ENCODE data around the gene PHC1.
"Not testable (repeated sequence)": the region's sequence is repeated elsewhere in the genome, so short reads cannot be mapped to it uniquely, and the experiment has no call there.

PHC1 gene

GRCh38 chr12:8894986-8895385 lies 19.3 kb upstream of the PHC1 start:
- TF ChIP-seq, protein P1, sequence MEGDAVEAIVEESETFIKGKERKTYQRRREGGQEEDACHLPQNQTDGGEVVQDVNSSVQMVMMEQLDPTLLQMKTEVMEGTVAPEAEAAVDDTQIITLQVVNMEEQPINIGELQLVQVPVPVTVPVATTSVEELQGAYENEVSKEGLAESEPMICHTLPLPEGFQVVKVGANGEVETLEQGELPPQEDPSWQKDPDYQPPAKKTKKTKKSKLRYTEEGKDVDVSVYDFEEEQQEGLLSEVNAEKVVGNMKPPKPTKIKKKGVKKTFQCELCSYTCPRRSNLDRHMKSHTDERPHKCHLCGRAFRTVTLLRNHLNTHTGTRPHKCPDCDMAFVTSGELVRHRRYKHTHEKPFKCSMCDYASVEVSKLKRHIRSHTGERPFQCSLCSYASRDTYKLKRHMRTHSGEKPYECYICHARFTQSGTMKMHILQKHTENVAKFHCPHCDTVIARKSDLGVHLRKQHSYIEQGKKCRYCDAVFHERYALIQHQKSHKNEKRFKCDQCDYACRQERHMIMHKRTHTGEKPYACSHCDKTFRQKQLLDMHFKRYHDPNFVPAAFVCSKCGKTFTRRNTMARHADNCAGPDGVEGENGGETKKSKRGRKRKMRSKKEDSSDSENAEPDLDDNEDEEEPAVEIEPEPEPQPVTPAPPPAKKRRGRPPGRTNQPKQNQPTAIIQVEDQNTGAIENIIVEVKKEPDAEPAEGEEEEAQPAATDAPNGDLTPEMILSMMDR (IDR thresholded peaks at IDR 0.05; ENCODE audit: control extremely low read depth, extremely low read depth, low read depth, missing control alignments): no peak
- DNase-seq (ENCODE audit: extremely low spot score): no peak
- ChIA-PET POLR2A (no interaction called here), CTCF (interaction anchor here (1.1 to 1.8 kb wide), 5 partner anchors 12 to 351 kb away, joined by 3 to 8 read pairs (median 3); no protein-coding TSS in a partner anchor)

DNA sequence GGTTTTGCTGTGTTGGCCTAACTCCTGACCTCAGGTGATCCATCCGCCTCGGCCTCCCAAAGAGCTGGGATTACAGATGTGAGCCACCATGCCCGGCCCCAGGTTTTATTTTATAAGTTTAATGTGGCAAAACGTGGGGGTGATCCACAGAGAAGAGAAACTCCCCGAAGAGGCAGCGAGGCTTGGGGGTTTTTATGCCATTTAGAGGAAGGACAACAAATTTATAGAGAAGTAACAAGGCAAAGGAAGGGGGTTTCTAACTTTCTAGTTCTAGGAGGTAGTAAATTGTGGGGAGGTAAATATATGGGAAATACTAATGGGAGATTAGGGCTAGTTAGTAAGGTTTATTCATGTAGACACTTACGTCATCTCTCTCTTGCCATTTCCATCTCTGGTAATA lies 17.2 kb upstream of the PHC1 start:
- ChIA-PET CTCF (interaction anchor here (1.1 to 1.6 kb wide), 2 partner anchors 15 to 142 kb away, joined by 3 read pairs; no protein-coding TSS in a partner anchor), POLR2A (no interaction called here)
- TF ChIP-seq, protein P1 (IDR thresholded peaks at IDR 0.05; ENCODE audit: control extremely low read depth, extremely low read depth, low read depth, missing control alignments): no peak
- DNase-seq (ENCODE audit: extremely low spot score): no peak

GRCh38 chr12:8899830-8900229 lies 14.5 kb upstream of the PHC1 start:
- TF ChIP-seq, protein P1 (IDR thresholded peaks at IDR 0.05; ENCODE audit: control extremely low read depth, extremely low read depth, low read depth, missing control alignments): no peak
- ChIA-PET CTCF (interaction anchor here (0.9 to 1.0 kb wide), 2 partner anchors 10 to 31 kb away, joined by 3 to 7 read pairs; no protein-coding TSS in a partner anchor), POLR2A (no interaction called here)
- no peak for DNase-seq (ENCODE audit: extremely low spot score)

- POLR2A ChIA-PET; CTCF ChIA-PET; DNase-seq (ENCODE audit: extremely low spot score): not testable (repeated sequence)
Measured at GRCh38 chr12:8902703-8903102, 11.6 kb upstream of the PHC1 start.

GRCh38 chr12:8903646-8904045 lies 10.7 kb upstream of the PHC1 start:
- ChIA-PET POLR2A (no interaction called here), CTCF (interaction anchor here (2.8 kb wide), 1 partner anchor 13 kb away, joined by 23 read pairs; no protein-coding TSS in a partner anchor)
- DNase-seq (ENCODE audit: extremely low spot score): no peak
- TF ChIP-seq, protein P1 (IDR thresholded peaks at IDR 0.05; ENCODE audit: control extremely low read depth, extremely low read depth, low read depth, missing control alignments): no peak

DNA sequence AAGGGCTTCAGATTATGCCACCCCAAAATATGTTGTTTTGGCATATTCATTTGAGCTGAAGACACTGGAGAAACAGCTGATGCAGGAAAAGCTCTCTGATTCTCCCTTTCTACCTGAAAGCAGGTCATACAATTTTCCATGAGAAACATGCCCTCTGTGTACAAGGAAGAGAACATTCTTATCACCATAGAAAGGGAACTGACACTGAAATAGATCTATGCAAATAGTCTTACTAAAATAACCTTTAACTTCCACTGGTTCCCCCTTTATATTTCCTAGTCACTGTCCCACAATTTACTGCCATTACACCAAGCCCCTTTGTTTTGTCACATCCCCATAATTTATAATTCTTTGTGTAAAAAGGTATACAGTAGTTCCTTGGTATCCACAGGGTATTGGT lies 9.6 kb upstream of the PHC1 start:
- DNase-seq (ENCODE audit: extremely low spot score): no peak
- POLR2A ChIA-PET: no interaction called here
- TF ChIP-seq, protein P1 (IDR thresholded peaks at IDR 0.05; ENCODE audit: control extremely low read depth, extremely low read depth, low read depth, missing control alignments): no peak
- CTCF ChIA-PET: interaction anchor here (2.8 kb wide), 1 partner anchor 14 kb away, joined by 23 read pairs; no protein-coding TSS in a partner anchor

DNA sequence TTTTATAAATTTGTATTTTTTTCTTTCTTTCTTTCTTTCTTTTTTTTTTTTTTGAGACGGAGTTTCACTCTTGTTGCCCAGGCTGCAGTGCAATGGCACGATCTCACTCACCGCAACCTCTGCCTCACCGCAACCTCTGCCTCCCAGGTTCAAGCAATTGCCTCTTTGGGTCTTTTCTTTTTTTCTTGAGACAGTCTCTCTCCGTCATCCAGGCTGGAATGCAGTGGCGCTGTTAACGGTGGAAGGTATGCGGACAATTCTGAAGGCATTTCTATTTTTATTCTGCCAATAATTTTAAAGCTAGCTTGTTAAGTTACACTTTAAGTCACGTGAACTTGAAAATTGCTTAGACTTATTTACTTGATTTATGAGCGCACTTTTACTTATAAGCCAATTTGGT lies 8.8 kb upstream of the PHC1 start:
- no peak for DNase-seq (ENCODE audit: extremely low spot score)
- POLR2A ChIA-PET: no interaction called here
- CTCF ChIA-PET: interaction anchor here (2.8 kb wide), 1 partner anchor 15 kb away, joined by 23 read pairs; no protein-coding TSS in a partner anchor
- TF ChIP-seq, protein P1 (IDR thresholded peaks at IDR 0.05; ENCODE audit: control extremely low read depth, extremely low read depth, low read depth, missing control alignments): no peak
